DND-41 (cell line): ENCODE data around the gene LHPP.

ENCODE experiments used
- EZH2 ChIP-seq: IDR thresholded peaks from 3 replicates; pipeline ENCODE4 v1.6.1; 2012; ENCODE audit warnings: borderline replicate concordance, low read depth, mild to moderate bottlenecking, moderate library complexity, low read length, inconsistent platforms; ENCODE audit not compliant: severe bottlenecking
- TF ChIP-seq, protein P1 (sequence below): IDR thresholded peaks from 2 replicates; pipeline ENCODE4 v1.5.1; 2012; ENCODE audit warnings: borderline replicate concordance, low read length, moderate library complexity, mild to moderate bottlenecking; ENCODE audit not compliant: poor library complexity, severe bottlenecking; ENCODE audit errors: extremely low read depth

DNA sequence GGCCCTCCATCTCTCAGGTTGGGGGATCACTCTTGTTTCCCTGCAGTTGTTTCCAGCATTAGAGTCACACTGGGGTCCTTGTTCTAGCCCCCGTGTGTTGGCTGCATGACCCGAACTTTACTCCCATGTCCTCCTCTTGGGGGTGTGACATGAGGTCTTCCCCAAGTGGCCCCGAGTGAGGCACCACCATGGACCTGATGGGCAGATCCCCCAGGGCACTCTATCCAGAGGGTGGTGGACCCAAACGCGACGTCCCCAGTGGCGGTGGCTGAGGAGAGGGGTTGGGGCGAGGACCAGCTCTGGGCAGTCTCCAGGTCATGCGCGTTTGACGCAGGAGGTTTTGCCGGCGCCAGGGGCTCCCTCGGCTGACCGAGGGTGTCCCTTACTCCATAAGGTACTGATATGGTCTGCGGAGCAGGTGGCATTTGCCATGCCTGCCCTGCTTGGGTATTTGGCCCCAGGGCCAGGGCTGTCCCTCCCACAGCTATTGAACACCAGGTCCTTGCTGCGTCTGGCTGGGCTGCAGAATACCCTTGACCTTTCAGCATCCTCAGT is 131.9 kb downstream of the LHPP start:
- TF ChIP-seq, protein P1, sequence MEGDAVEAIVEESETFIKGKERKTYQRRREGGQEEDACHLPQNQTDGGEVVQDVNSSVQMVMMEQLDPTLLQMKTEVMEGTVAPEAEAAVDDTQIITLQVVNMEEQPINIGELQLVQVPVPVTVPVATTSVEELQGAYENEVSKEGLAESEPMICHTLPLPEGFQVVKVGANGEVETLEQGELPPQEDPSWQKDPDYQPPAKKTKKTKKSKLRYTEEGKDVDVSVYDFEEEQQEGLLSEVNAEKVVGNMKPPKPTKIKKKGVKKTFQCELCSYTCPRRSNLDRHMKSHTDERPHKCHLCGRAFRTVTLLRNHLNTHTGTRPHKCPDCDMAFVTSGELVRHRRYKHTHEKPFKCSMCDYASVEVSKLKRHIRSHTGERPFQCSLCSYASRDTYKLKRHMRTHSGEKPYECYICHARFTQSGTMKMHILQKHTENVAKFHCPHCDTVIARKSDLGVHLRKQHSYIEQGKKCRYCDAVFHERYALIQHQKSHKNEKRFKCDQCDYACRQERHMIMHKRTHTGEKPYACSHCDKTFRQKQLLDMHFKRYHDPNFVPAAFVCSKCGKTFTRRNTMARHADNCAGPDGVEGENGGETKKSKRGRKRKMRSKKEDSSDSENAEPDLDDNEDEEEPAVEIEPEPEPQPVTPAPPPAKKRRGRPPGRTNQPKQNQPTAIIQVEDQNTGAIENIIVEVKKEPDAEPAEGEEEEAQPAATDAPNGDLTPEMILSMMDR, result no peak
- no peak for TF ChIP-seq EZH2
